Endodermal cell (in vitro differentiated cells): ENCODE data around the gene CCSER1. TPM values are rescaled to one million over a fixed set of nuclear protein-coding genes. Genes with fewer than 3 reads are reported as not detected.

Experiments
- DNase-seq: peaks from one replicate; pipeline ENCODE4 v3.0.0-alpha.2; 2017
- H3K27ac ChIP-seq: 2 replicates; pipeline ENCODE4 v1.5.1; 2013; ENCODE audit warnings: mild to moderate bottlenecking, low read depth, low read length, moderate library complexity
- H3K27me3 ChIP-seq: 2 replicates; pipeline ENCODE4 v1.6.1; 2013; ENCODE audit warnings: mild to moderate bottlenecking, low read length, moderate library complexity; ENCODE audit not compliant: insufficient read depth, control insufficient read depth, poor library complexity, severe bottlenecking
- H3K36me3 ChIP-seq: 2 replicates; pipeline ENCODE4 v1.7.0; 2013; ENCODE audit warnings: mild to moderate bottlenecking, low read length, moderate library complexity; ENCODE audit not compliant: control insufficient read depth, insufficient read depth
- H3K4me1 ChIP-seq: one replicate; pipeline ENCODE4 v1.7.0; 2013; ENCODE audit warnings: low read length; ENCODE audit not compliant: control insufficient read depth, insufficient read depth
- H3K4me3 ChIP-seq: 2 replicates; pipeline ENCODE4 v1.5.1; 2013; ENCODE audit warnings: mild to moderate bottlenecking, low read length, moderate library complexity
- H3K9ac ChIP-seq: 2 replicates; pipeline ENCODE4 v1.6.1; 2013; ENCODE audit warnings: mild to moderate bottlenecking, low read length, moderate library complexity; ENCODE audit not compliant: poor library complexity, severe bottlenecking; ENCODE audit errors: extremely low read depth
- H3K9me3 ChIP-seq: 2 replicates; pipeline ENCODE4 v1.6.1; 2013; ENCODE audit warnings: mild to moderate bottlenecking, low read length, moderate library complexity; ENCODE audit not compliant: control insufficient read depth
- H3K27ac Mint-ChIP-seq: 2 replicates; pipeline ENCODE4 v1.8.0; 2020; ENCODE audit warnings: mixed read lengths
- H3K27me3 Mint-ChIP-seq: 2 replicates; pipeline ENCODE4 v1.8.0; 2021; ENCODE audit warnings: mild to moderate bottlenecking, mixed read lengths; ENCODE audit not compliant: insufficient read depth
- H3K36me3 Mint-ChIP-seq: 2 replicates; pipeline ENCODE4 v1.8.0; 2020; ENCODE audit warnings: low read depth, mixed read lengths
- H3K4me1 Mint-ChIP-seq: 2 replicates; pipeline ENCODE4 v1.8.0; 2020; ENCODE audit warnings: mixed read lengths
- H3K4me3 Mint-ChIP-seq: 2 replicates; pipeline ENCODE4 v1.8.0; 2020; ENCODE audit warnings: mild to moderate bottlenecking, moderate library complexity, mixed read lengths
- H3K9me3 Mint-ChIP-seq: 2 replicates; pipeline ENCODE4 v1.8.0; 2020; ENCODE audit warnings: mild to moderate bottlenecking, mixed read lengths
- WGBS, 2 experiments: methylation state at CpG; one replicate each; pipeline versions ENCODE4 v1.1.5 to v1.1.7; 2013; ENCODE audit warnings: missing lambda C conversion rate in 2 of 2, mixed read lengths in 1 of 2; ENCODE audit not compliant: insufficient coverage in 1 of 2, insufficient read length in 1 of 2; 5-methylcytosine and 5-hydroxymethylcytosine counted together
- total RNA-seq, 2 donors: library from RNA; stranded (reverse); fragmentation: NEBNext Ultra II Directional in 1 of 2; extraction: Animal tissue kit (Norgen Biotek cat#: 25700) in 1 of 2; gene quantifications; 2 replicates in 1 of 2; 3 replicates in 1 of 2; pipeline ENCODE4 v1.2.1, GENCODE V29; 2021
- TF ChIP-seq, protein P1 (sequence below): fragments of 200-600 bp; sonication (generic); conservative IDR thresholded peaks from 2 replicates; pipeline ENCODE4 v1.5.0; 2021; ENCODE audit warnings: antibody characterized with exemption, mild to moderate bottlenecking

CCSER1 gene
- total RNA-seq, 2 donors from 2014 or later = 1.1 to 2.2 TPM

DNA sequence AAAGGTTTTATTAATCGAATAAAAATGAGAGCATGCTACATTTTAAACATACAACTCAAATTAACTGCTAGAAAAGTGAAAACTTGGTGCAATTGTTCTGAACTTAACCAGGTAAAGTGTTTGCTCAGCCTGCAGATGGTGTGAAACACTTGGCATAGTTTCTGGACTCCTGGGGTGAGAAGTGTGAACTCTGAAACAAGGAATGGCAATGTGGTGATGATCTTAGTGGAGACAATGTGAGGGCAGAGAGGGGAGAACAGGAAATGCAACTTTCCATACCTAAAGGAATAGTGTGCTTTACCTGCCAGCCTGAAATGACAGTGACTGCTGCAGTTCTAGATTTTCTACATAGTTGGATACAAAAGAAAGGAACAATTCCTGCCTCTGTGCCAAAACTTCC lies 57.4 kb downstream of the CCSER1 start:
- peaks cover 5% of the 10 kb centered on the region for H3K4me1 ChIP-seq
- no peaks in the 10 kb centered on the region for H3K9me3 ChIP-seq
- Mint-ChIP-seq H3K4me1 (peaks cover 31% of the 10 kb centered on the region), H3K36me3 (no peaks in the 10 kb centered on the region), H3K27me3 (peaks cover 3% of the 10 kb centered on the region), H3K27ac (peak overlapping the region; percentile 59), H3K9me3 (no peaks in the 10 kb centered on the region), H3K4me3 (peak overlapping the region; percentile 11)
- TF ChIP-seq, protein P1, sequence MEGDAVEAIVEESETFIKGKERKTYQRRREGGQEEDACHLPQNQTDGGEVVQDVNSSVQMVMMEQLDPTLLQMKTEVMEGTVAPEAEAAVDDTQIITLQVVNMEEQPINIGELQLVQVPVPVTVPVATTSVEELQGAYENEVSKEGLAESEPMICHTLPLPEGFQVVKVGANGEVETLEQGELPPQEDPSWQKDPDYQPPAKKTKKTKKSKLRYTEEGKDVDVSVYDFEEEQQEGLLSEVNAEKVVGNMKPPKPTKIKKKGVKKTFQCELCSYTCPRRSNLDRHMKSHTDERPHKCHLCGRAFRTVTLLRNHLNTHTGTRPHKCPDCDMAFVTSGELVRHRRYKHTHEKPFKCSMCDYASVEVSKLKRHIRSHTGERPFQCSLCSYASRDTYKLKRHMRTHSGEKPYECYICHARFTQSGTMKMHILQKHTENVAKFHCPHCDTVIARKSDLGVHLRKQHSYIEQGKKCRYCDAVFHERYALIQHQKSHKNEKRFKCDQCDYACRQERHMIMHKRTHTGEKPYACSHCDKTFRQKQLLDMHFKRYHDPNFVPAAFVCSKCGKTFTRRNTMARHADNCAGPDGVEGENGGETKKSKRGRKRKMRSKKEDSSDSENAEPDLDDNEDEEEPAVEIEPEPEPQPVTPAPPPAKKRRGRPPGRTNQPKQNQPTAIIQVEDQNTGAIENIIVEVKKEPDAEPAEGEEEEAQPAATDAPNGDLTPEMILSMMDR = no peak
- H3K9ac ChIP-seq = no peak overlapping the region
- WGBS, 2 experiments = 100% methylated on average over 1 of the region's 1 CpG
- no peaks in the 10 kb centered on the region for H3K27me3 ChIP-seq
- no peaks in the 10 kb centered on the region for H3K36me3 ChIP-seq
- peak; percentile 85 for DNase-seq
- no peak overlapping the region for H3K27ac ChIP-seq
- peak overlapping the region; percentile 33 for H3K4me3 ChIP-seq

DNA sequence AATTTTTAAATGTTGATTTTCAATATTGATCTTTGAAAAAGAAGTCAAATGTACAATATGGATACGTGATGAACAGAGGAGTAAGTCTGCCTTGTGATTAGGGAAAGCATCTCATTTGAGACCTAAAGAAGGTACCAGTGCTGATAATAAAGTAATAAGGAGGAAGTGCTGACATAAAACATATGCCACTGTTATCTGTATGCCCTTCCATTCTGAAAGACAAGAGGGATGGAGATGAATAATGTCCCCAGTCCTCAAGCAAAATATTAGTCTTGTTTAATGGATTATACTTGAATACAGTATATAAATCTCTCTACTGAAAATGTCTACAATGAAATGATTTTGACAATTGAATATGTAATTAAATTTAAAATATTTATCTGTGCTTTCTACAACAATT lies 58.2 kb downstream of the CCSER1 start:
- H3K4me3 Mint-ChIP-seq = no peak overlapping the region

DNA sequence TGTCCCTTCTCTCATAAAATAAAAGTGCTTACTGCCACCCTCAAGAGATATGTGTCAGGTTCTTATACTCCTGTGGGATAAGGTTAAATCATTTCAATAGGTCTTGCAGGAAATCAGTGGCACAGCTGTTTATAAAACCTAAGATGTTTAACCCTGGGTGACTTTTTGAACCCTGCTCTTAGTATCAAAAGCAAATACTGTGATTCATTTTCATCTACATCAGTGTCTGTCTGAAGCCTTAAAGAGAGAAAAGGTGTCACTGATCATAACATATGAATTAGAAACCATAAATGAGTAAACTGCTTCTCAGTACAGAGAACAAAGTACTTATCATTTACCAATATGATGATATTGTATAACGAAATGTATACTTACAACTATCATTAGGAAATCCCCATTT lies 59.0 kb downstream of the CCSER1 start:
- no peaks in the 10 kb centered on the region for H3K9me3 Mint-ChIP-seq
- TF ChIP-seq, protein P1 = no peak
- no peaks in the 10 kb centered on the region for H3K36me3 Mint-ChIP-seq
- no peak overlapping the region for H3K27ac ChIP-seq
- H3K4me1 ChIP-seq = peaks cover 5% of the 10 kb centered on the region
- no peak overlapping the region for H3K9ac ChIP-seq
- H3K27me3 Mint-ChIP-seq = peaks cover 3% of the 10 kb centered on the region
- no peak overlapping the region for H3K4me3 ChIP-seq
- peaks cover 31% of the 10 kb centered on the region for H3K4me1 Mint-ChIP-seq
- no CpG with 5 or more reads among the region's 1 CpG for WGBS, 2 experiments
- DNase-seq = no peak
- no peak overlapping the region for H3K27ac Mint-ChIP-seq
- H3K9me3 ChIP-seq = no peaks in the 10 kb centered on the region
- no peaks in the 10 kb centered on the region for H3K27me3 ChIP-seq
- H3K36me3 ChIP-seq = no peaks in the 10 kb centered on the region
- no peak overlapping the region for H3K4me3 Mint-ChIP-seq

More for the DNA sequence above, 58.2 kb downstream of the CCSER1 start:
- Histone ChIP-seq H3K4me3 (no peak overlapping the region), H3K27me3 (no peaks in the 10 kb centered on the region), H3K9ac (no peak overlapping the region), H3K27ac (no peak overlapping the region), H3K36me3 (no peaks in the 10 kb centered on the region), H3K9me3 (no peaks in the 10 kb centered on the region), H3K4me1 (peaks cover 5% of the 10 kb centered on the region)
- no peak overlapping the region for H3K27ac Mint-ChIP-seq
- H3K27me3 Mint-ChIP-seq = peaks cover 3% of the 10 kb centered on the region
- peaks cover 31% of the 10 kb centered on the region for H3K4me1 Mint-ChIP-seq
- H3K9me3 Mint-ChIP-seq = no peaks in the 10 kb centered on the region
- no peaks in the 10 kb centered on the region for H3K36me3 Mint-ChIP-seq
- DNase-seq = no peak
- TF ChIP-seq, protein P1 = no peak
- 92 to 93% methylated on average over 1 of the region's 1 CpG for WGBS, 2 experiments
